Smooth muscle cell (in vitro differentiated cells): ENCODE data around the gene SLCO2B1. TPM values are rescaled to one million over a fixed set of nuclear protein-coding genes. Genes with fewer than 3 reads are reported as not detected.

Source experiments
- DNase-seq: peaks from one replicate; lab custom pipeline; 2025; ENCODE audit not compliant: unreplicated experiment; lab: John Stamatoyannopoulos, UW
- H2AFZ ChIP-seq: fragments of 200-600 bp; sonication (generic); 2 replicates; pipeline ENCODE4 v1.6.0; 2016; ENCODE audit warnings: antibody characterized with exemption, low read depth, mild to moderate bottlenecking
- H3F3A ChIP-seq: fragments of 200-600 bp; sonication (generic); 2 replicates; pipeline ENCODE4 v1.6.0; 2017; ENCODE audit warnings: antibody characterized with exemption, low read depth
- H3K27ac ChIP-seq: fragments of 200-600 bp; sonication (generic); 2 replicates; pipeline ENCODE4 v1.5.1; 2016; ENCODE audit warnings: low read depth, mild to moderate bottlenecking
- H3K27me3 ChIP-seq: fragments of 200-600 bp; sonication (generic); 2 replicates; pipeline ENCODE4 v1.6.1; 2016; ENCODE audit warnings: low read depth, mild to moderate bottlenecking
- H3K36me3 ChIP-seq: fragments of 200-600 bp; sonication (generic); 2 replicates; pipeline ENCODE4 v1.5.1; 2016; ENCODE audit warnings: low read depth
- H3K4me1 ChIP-seq: fragments of 200-600 bp; sonication (generic); 2 replicates; pipeline ENCODE4 v1.5.1; 2016; ENCODE audit warnings: low read depth
- H3K4me2 ChIP-seq: fragments of 200-600 bp; sonication (generic); 2 replicates; pipeline ENCODE4 v1.6.0; 2016; ENCODE audit warnings: mild to moderate bottlenecking
- H3K4me3 ChIP-seq: fragments of 200-600 bp; sonication (generic); 2 replicates; pipeline ENCODE4 v1.5.1; 2016; ENCODE audit warnings: mild to moderate bottlenecking
- H3K79me2 ChIP-seq: fragments of 200-600 bp; sonication (generic); 2 replicates; pipeline ENCODE4 v1.6.0; 2016; ENCODE audit warnings: low read depth, mild to moderate bottlenecking
- H3K9ac ChIP-seq: fragments of 200-600 bp; sonication (generic); 2 replicates; pipeline ENCODE4 v1.6.0; 2016; ENCODE audit warnings: low read depth
- H3K9me3 ChIP-seq: fragments of 200-600 bp; sonication (generic); replicated peaks from 2 replicates; pipeline ENCODE4 v1.5.1; 2016; ENCODE audit warnings: low read depth
- H4K20me1 ChIP-seq: fragments of 200-600 bp; sonication (generic); 2 replicates; pipeline ENCODE4 v1.6.0; 2016; ENCODE audit warnings: low read depth
- CTCF ChIP-seq: fragments of 200-600 bp; sonication (generic); IDR thresholded peaks from 2 replicates; pipeline ENCODE4 v1.5.1; 2017; ENCODE audit warnings: borderline replicate concordance, mild to moderate bottlenecking, antibody characterized with exemption; ENCODE audit not compliant: insufficient read depth, poor library complexity, severe bottlenecking
- WGBS: methylation state at CpG from one replicate; pipeline ENCODE4 v1.1.7; 2016; ENCODE audit warnings: low lambda C conversion rate; 5-methylcytosine and 5-hydroxymethylcytosine counted together
- polyA plus RNA-seq: library from polyadenylated mRNA; unstranded; fragments of >200 nt; fragmentation: Nextera tagmentation; extraction: Ambion mirVana; gene quantifications from 2 replicates; pipeline ENCODE4 v1.2.1, GENCODE V29; 2016
- total RNA-seq: library from RNA; depleted of rRNA; stranded (reverse); fragments of >200 nt; gene quantifications from 2 replicates; pipeline ENCODE4 v1.2.3, GENCODE V29; 2014

SLCO2B1 gene
- total and polyA plus RNA-seq, 2 experiments from 2014 or later = 0.30 TPM; not detected in 1

GRCh38 chr11:75238595-75239440 is 87.9 kb downstream of the SLCO2B1 start:
- H3K27ac ChIP-seq = no peak overlapping the region
- TF ChIP-seq CTCF = no peak
- WGBS = 84% methylated on average over 9 of the region's 9 CpGs
- H3K9ac ChIP-seq = no peak overlapping the region
- DNase-seq = no peak
- no peaks in the 10 kb centered on the region for H3K4me1 ChIP-seq
- no peak overlapping the region for H3K4me2 ChIP-seq
- H3K79me2 ChIP-seq = no peaks in the 10 kb centered on the region
- H3F3A ChIP-seq = no peaks in the 10 kb centered on the region
- H4K20me1 ChIP-seq = no peaks in the 10 kb centered on the region
- no peak overlapping the region for H3K4me3 ChIP-seq
- peaks cover 40% of the 10 kb centered on the region for H3K27me3 ChIP-seq
- H3K9me3 ChIP-seq = no peaks in the 10 kb centered on the region
- H2AFZ ChIP-seq = no peak overlapping the region
- no peaks in the 10 kb centered on the region for H3K36me3 ChIP-seq

GRCh38 chr11:75239531-75240290 is 88.8 kb downstream of the SLCO2B1 start:
- peaks cover 48% of the 10 kb centered on the region for H3K27me3 ChIP-seq
- H3K4me3 ChIP-seq = no peak overlapping the region
- peak overlapping the region; percentile 89 for H3K4me2 ChIP-seq

GRCh38 chr11:75240311-75241035 is 89.6 kb downstream of the SLCO2B1 start, which contains the start of gene TPBGL:
Gene TPBGL (plus strand): TSS chr11:75240774. CDS start chr11:75241050, 276 bp downstream.
- no peaks in the 10 kb centered on the region for H3F3A ChIP-seq
- no peaks in the 10 kb centered on the region for H3K79me2 ChIP-seq
- no peaks in the 10 kb centered on the region for H4K20me1 ChIP-seq
- H3K9me3 ChIP-seq = no peaks in the 10 kb centered on the region
- peak within 1 kb of the TSS; percentile 89 for H3K4me2 ChIP-seq
- no peak within 1 kb of the TSS for H3K9ac ChIP-seq
- peaks cover 53% of the 10 kb centered on the region for H3K27me3 ChIP-seq
- H3K27ac ChIP-seq = no peak within 1 kb of the TSS
- H2AFZ ChIP-seq = peak within 1 kb of the TSS; percentile 49
- WGBS = 5% methylated on average over 35 of the region's 58 CpGs
- H3K4me3 ChIP-seq = peak within 1 kb of the TSS; percentile 51
- H3K36me3 ChIP-seq = no peaks in the 10 kb centered on the region
- no peaks in the 10 kb centered on the region for H3K4me1 ChIP-seq
- no peak for TF ChIP-seq CTCF
- no peak for DNase-seq

More at GRCh38 chr11:75239531-75240290, 88.8 kb downstream of the SLCO2B1 start:
- no peak for DNase-seq
- no peak for TF ChIP-seq CTCF
- Histone ChIP-seq H3K9me3 (no peaks in the 10 kb centered on the region), H3F3A (no peaks in the 10 kb centered on the region), H3K4me1 (no peaks in the 10 kb centered on the region), H2AFZ (no peak overlapping the region), H3K9ac (no peak overlapping the region), H4K20me1 (no peaks in the 10 kb centered on the region), H3K27ac (no peak overlapping the region), H3K79me2 (no peaks in the 10 kb centered on the region), H3K36me3 (no peaks in the 10 kb centered on the region)
- WGBS = 58% methylated on average over 10 of the region's 10 CpGs
